ENCODE results near the gene TRAPPC3L. TPM values are rescaled to one million over a fixed set of nuclear protein-coding genes. Genes with fewer than 3 reads are reported as not detected.

The TRAPPC3L gene
- total RNA-seq, 4 donors from 2014 or later: not detected

DNA sequence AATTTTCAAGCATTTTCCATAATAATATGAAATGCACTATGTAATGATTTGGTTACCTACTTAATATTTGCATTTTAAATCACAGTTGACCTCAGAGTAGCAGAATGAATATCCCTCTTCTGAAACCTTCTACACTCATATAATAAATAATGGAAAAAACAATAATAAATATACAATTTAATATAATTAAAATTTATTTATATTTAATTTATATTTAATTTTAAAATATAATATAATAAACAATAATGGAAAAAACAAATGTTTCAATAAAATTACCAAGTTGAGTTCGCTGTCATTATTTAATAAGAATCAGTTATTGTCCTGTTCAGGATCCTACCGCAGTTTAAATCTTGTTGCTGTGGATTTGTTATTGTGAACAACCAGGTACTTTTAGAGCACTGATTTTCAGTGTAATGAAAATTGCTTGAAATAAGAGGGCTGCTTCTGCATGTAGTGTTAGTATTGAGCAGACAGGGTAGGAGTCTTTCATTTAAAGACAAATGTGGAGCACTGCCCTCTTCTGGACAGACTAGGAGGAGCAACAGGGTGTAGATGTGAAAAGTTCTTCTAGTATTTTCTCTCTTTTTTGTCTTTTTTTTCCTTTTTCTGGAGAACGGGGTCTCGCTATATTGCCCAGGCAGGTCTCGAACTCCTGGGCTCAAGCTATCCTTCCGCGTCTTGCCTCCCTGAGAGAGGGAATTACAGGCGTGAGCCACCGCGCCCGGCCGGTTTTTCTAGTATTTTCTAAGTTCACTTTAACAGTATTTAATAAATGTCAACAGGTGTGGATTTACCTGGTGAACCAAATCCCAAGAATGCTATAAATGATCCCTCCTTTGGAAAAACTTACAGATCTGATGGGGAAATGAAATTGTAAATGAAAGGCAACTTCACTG, 13.6 kb downstream of the TRAPPC3L start:
- Histone ChIP-seq H3K27ac (no peak overlapping the region), H3K4me3 (no peak overlapping the region), H3K4me1 (no peaks in the 10 kb centered on the region), H3K27me3 (no peaks in the 10 kb centered on the region), H3K36me3 (no peaks in the 10 kb centered on the region), H3K9me3 (no peaks in the 10 kb centered on the region)
- peak in 2 of 3 donors; percentile 66 to 84 for DNase-seq
- no peak for TF ChIP-seq POLR2A (IDR thresholded peaks at IDR 0.05)
- peak; percentile 58 to 87 (median 80) for TF ChIP-seq CTCF (IDR thresholded peaks at IDR 0.05)

- Histone ChIP-seq H3K4me3 (no peak overlapping the region), H3K4me1 (no peaks in the 10 kb centered on the region), H3K27ac (no peak overlapping the region), H3K9me3 (no peaks in the 10 kb centered on the region), H3K36me3 (no peaks in the 10 kb centered on the region), H3K27me3 (no peaks in the 10 kb centered on the region)
- TF ChIP-seq CTCF (IDR thresholded peaks at IDR 0.05) (no peak), POLR2A (IDR thresholded peaks at IDR 0.05) (no peak)
- no peak for DNase-seq
Measured at GRCh38 chr6:116530436-116530835, 15.0 kb downstream of the TRAPPC3L start.

DNA sequence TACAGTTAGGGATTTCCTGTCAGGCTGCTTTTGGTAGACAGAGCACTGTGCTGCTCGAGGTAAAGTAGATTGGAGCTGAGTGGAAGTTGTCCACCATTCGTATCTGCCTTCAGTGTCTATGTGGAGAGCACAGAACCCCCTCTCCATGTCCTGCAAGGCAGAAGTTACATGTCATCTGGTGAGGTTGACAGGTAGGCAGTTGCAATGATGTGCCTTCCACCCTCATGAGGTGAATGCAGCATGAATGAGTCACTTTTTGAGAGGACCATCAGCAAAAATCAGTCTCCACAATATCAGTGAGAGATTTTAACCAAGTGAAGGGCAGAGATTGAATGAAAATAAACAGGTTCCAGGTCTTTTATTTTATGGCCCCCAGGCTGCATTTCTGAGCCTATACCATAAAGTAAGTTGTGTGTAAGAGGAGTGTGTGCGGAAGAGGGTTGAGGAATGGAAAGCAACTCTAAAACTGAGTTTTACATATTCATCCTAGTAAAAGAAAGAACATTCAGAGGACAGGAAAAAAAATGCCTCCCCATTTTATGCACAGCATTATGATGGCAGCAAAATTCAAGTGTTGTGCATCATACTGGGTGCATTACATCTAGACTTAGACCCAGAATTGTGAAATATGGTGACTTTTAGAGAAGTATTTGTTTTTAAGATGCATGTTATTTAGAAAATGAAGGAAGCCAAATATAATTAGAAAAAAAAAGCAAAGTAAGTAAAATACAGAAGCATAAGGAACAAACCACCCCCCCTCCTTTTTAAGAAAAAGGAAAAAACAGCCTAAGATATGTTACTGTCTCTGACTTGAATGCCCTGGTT, 15.8 kb downstream of the TRAPPC3L start:
- no peak overlapping the region for H3K4me3 ChIP-seq
- H3K27ac ChIP-seq: no peak overlapping the region
- H3K27me3 ChIP-seq: no peaks in the 10 kb centered on the region
- H3K9me3 ChIP-seq: no peaks in the 10 kb centered on the region
- no peaks in the 10 kb centered on the region for H3K36me3 ChIP-seq
- TF ChIP-seq CTCF (IDR thresholded peaks at IDR 0.05): no peak
- no peak for TF ChIP-seq POLR2A (IDR thresholded peaks at IDR 0.05)
- no peaks in the 10 kb centered on the region for H3K4me1 ChIP-seq
- DNase-seq: no peak

DNA sequence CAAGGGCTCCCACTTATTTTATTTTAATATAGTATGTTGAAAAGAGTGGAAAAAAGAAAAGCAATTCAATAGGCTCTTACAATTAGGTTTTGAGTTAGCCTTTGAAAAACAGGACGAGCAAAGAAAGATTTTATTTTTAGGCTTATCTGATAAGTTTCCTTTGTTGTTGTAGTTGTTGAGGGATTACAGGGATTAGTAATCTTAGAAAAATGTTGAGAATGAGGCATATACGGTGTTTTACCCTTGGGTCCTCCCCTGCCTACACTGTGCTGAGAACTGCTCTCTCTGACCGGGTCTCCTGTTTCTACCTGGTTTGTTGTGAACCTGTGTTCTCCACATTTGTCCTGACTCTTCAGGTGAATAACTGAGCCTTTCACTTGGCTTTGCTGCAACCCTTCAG, 16.7 kb downstream of the TRAPPC3L start:
- TF ChIP-seq POLR2A (IDR thresholded peaks at IDR 0.05) (no peak), CTCF (IDR thresholded peaks at IDR 0.05) (no peak)
- Histone ChIP-seq H3K27me3 (no peaks in the 10 kb centered on the region), H3K36me3 (no peaks in the 10 kb centered on the region), H3K4me3 (no peak overlapping the region), H3K4me1 (no peaks in the 10 kb centered on the region), H3K27ac (no peak overlapping the region), H3K9me3 (no peaks in the 10 kb centered on the region)
- DNase-seq: no peak

- no peak overlapping the region for H3K4me3 ChIP-seq
- no peak for DNase-seq
Measured at GRCh38 chr6:116528133-116528532, 17.4 kb downstream of the TRAPPC3L start.

More at GRCh38 chr6:116528133-116528532, 17.4 kb downstream of the TRAPPC3L start:
- no peaks in the 10 kb centered on the region for H3K36me3 ChIP-seq
- H3K9me3 ChIP-seq: no peaks in the 10 kb centered on the region
- no peak overlapping the region for H3K27ac ChIP-seq
- H3K4me1 ChIP-seq: no peaks in the 10 kb centered on the region
- TF ChIP-seq CTCF (IDR thresholded peaks at IDR 0.05): no peak
- H3K27me3 ChIP-seq: no peaks in the 10 kb centered on the region
